ENCODE measurements around the gene RPS21. TPM values are rescaled to one million over a fixed set of nuclear protein-coding genes. Genes with fewer than 3 reads are reported as not detected.

The RPS21 gene
- total and polyA plus RNA-seq, 10 of the 15 experiments (the other 5 are each of a cell fraction or from before 2014, with no cell fraction given): 1,474 to 4,987 (median 2,439) TPM

GRCh38 chr20:62378215-62378614, 8.7 kb upstream of the RPS21 start:
- TF ChIP-seq SUPT20H (IDR thresholded peaks at IDR 0.05; ENCODE audit: borderline replicate concordance, control insufficient read depth, low read depth, low read length) (no peak), E2F8 (IDR thresholded peaks at IDR 0.05; ENCODE audit: low read depth, partially characterized antibody) (no peak), BCLAF1 (IDR thresholded peaks at IDR 0.05) (no peak), SP1 (IDR thresholded peaks at IDR 0.05; ENCODE audit: low read depth, low read length) (no peak), ESRRA (IDR thresholded peaks at IDR 0.05; ENCODE audit: low read length) (no peak), MEF2B (IDR thresholded peaks at IDR 0.05; ENCODE audit: partially characterized antibody, poor library complexity, severe bottlenecking) (no peak), NBN (IDR thresholded peaks at IDR 0.05) (no peak), TCF3 (IDR thresholded peaks at IDR 0.05; ENCODE audit: borderline replicate concordance, insufficient read depth, low read depth, low read length) (no peak), NR2C2 (IDR thresholded peaks at IDR 0.05; ENCODE audit: borderline replicate concordance, control insufficient read depth, insufficient read length, low read depth) (no peak), STAT1 (conservative IDR thresholded peaks at IDR 0.05) (no peak)
- WGBS (ENCODE audit: insufficient coverage, insufficient replicate concordance, low lambda C conversion rate, missing lambda C conversion rate): 86% methylated on average over 21 of the region's 22 CpGs
- in situ Hi-C loops (cut with MboI) (loop anchor here (25.0 kb wide), 1 partner anchor 366 kb away; no protein-coding TSS in a partner anchor), intact Hi-C loops (cut with micrococcal nuclease; ENCODE audit: unreplicated experiment) (no loop called here)
- H3K79me2 ChIP-seq (ENCODE audit: control insufficient read depth, insufficient read depth, low read length): no peaks in the 10 kb centered on the region
- DNase-seq (ENCODE audit: low read depth, low spot score) (no peak), FAIRE-seq (no peak), ATAC-seq (no peak)
- POLR2A ChIA-PET: no interaction called here
- H3K4me2 ChIP-seq (ENCODE audit: control insufficient read depth, insufficient read depth): no peak overlapping the region
- H3K9me3 ChIP-seq (replicated peaks; ENCODE audit: control insufficient read depth, insufficient read depth, low read length): no peaks in the 10 kb centered on the region
- SMC1A ChIA-PET (ENCODE audit: uncharacterized antibody, unreplicated experiment): no interaction called here
- no peaks in the 10 kb centered on the region for H4K20me1 ChIP-seq (ENCODE audit: control insufficient read depth, insufficient read depth)
- no peaks in the 10 kb centered on the region for H3K27me3 ChIP-seq (replicated peaks in 1 of 2; ENCODE audit: control insufficient read depth in 2 of 2, insufficient read depth in 2 of 2, low read length in 1 of 2)
- CTCF ChIA-PET: no interaction called here
- no peak overlapping the region for H3K27ac ChIP-seq (ENCODE audit: control insufficient read depth, insufficient read depth)
- H3K4me1 ChIP-seq (ENCODE audit: control insufficient read depth, insufficient read depth, low read length): no peaks in the 10 kb centered on the region
- RAD21 ChIA-PET (ENCODE audit: unreplicated experiment): no interaction called here
- no peak overlapping the region for H3K9ac ChIP-seq (ENCODE audit: control insufficient read depth, insufficient read depth, low read length)
- BruUV-seq (replicated peaks): no TSS peak
- H3K4me3 ChIP-seq: no peak overlapping the region
- H3K36me3 ChIP-seq (ENCODE audit: control insufficient read depth in 2 of 2, insufficient read depth in 2 of 2, low read length in 1 of 2): no peaks in the 10 kb centered on the region; a peak in 2 of 4 replicates
- H2AFZ ChIP-seq (ENCODE audit: control insufficient read depth, low read depth, low read length): no peak overlapping the region
